Sigmoid colon (tissue), 7 donors: Measurements from ENCODE around the gene SLC6A9. TPM values are rescaled to one million over a fixed set of nuclear protein-coding genes. Genes with fewer than 3 reads are reported as not detected.

Experiments used
- DNase-seq: peaks from one replicate; pipeline ENCODE4 v3.0.0-alpha.2; 2019
- H3K27ac ChIP-seq, 4 donors: fragments of 200-600 bp; sonication (generic); one replicate each; pipeline ENCODE4 v1.5.1; 2016 to 2019; ENCODE audit warnings: mild to moderate bottlenecking in 1 of 4
- H3K27me3 ChIP-seq, 3 donors: fragments of 200-600 bp; sonication (generic); one replicate each; pipeline ENCODE4 v1.5.1; 2019; ENCODE audit warnings: mild to moderate bottlenecking in 1 of 3
- H3K36me3 ChIP-seq, 4 donors: fragments of 200-600 bp; sonication (generic); one replicate each; pipeline ENCODE4 v1.5.1; 2016 to 2019
- H3K4me1 ChIP-seq, 4 donors: fragments of 200-600 bp; sonication (generic); one replicate each; pipeline ENCODE4 v1.5.1; 2017 to 2019
- H3K4me3 ChIP-seq, 4 donors: fragments of 200-600 bp; sonication (generic); one replicate each; pipeline ENCODE4 v1.5.1; 2017 to 2019; ENCODE audit warnings: mild to moderate bottlenecking in 2 of 4, moderate library complexity in 1 of 4
- H3K9me3 ChIP-seq, 4 donors: fragments of 200-600 bp in 3 of 4; sonication (generic) in 3 of 4; one replicate each; pipeline versions ENCODE4 v1.5.1 to v1.6.1; 2013 to 2019
- CTCF ChIP-seq, 4 experiments: fragments of 450-650 bp in 3 of 4; fragments of 200-600 bp in 1 of 4; IDR thresholded peaks; one replicate each; pipeline ENCODE4 v1.5.1; 2016 to 2019; ENCODE audit warnings: antibody characterized with exemption in 4 of 4, mild to moderate bottlenecking in 3 of 4, moderate library complexity in 2 of 4
- EP300 ChIP-seq, 4 donors: sonication (generic); formaldehyde crosslinking; IDR thresholded peaks; one replicate each; pipeline ENCODE4 v1.6.1; 2017; ENCODE audit warnings: antibody characterized with exemption in 4 of 4
- POLR2A ChIP-seq, 2 donors: fragments of 450-650 bp; IDR thresholded peaks; one replicate each; pipeline ENCODE4 v1.6.1; 2016; ENCODE audit warnings: antibody characterized with exemption in 2 of 2, mild to moderate bottlenecking in 2 of 2, moderate library complexity in 2 of 2
- POLR2AphosphoS5 ChIP-seq, 4 donors: sonication (generic); formaldehyde crosslinking; IDR thresholded peaks; one replicate each; pipeline ENCODE4 v1.6.1; 2017; ENCODE audit warnings: antibody characterized with exemption in 4 of 4
- WGBS, 2 donors: extraction: QIAGEN DNeasy Blood & Tissue Kit; methylation state at CpG; one replicate each; pipeline ENCODE4 v1.1.7; 2013; 5-methylcytosine and 5-hydroxymethylcytosine counted together
- intact Hi-C: fragments of 100-400 bp; cut with DNase I; formaldehyde crosslinking; loops from one replicate; pipeline ENCODE4 v1.15.1; 2023
- polyA plus RNA-seq, 3 donors: library from polyadenylated mRNA; stranded (reverse); fragments of 200-250 nt; gene quantifications; one replicate each; pipeline ENCODE4 v1.2.3, GENCODE V29; 2013
- total RNA-seq, 4 donors: library from RNA; depleted of rRNA; stranded (reverse); fragments of >200 nt; gene quantifications; one replicate each; pipeline ENCODE4 v1.1.0, GENCODE V29; 2016
- donor health status: healthy with polysubstance abuse.
- donor health status: Bipolar disorder and iron deficiency.
- donor health status: healthy.

SLC6A9 gene
- total and polyA plus RNA-seq, 7 donors, result 2.4 to 24.5 (median 5.9) TPM

- Histone ChIP-seq H3K4me1 (no peaks in the 10 kb centered on the region), H3K36me3 (peaks cover 0 to 17% (median 0%) of the 10 kb centered on the region in 4 donors), H3K9me3 (no peaks in the 10 kb centered on the region), H3K4me3 (no peak overlapping the region), H3K27me3 (no peaks in the 10 kb centered on the region), H3K27ac (no peak overlapping the region)
- intact Hi-C loops, result no loop called here
- no peak for DNase-seq
- WGBS, 2 donors, result 55 to 72% methylated on average over 2 of the region's 2 CpGs
- TF ChIP-seq EP300 (IDR thresholded peaks at IDR 0.05) (no peak), CTCF (IDR thresholded peaks at IDR 0.05) (no peak), POLR2A (IDR thresholded peaks at IDR 0.05) (no peak), POLR2AphosphoS5 (IDR thresholded peaks at IDR 0.05) (no peak)
Measured at GRCh38 chr1:44012404-44012803, 18.9 kb downstream of the SLC6A9 start.

- Histone ChIP-seq H3K27me3 (no peaks in the 10 kb centered on the region), H3K4me3 (no peak overlapping the region), H3K27ac (no peak overlapping the region), H3K36me3 (peaks cover 0 to 19% (median 0%) of the 10 kb centered on the region in 4 donors), H3K4me1 (peaks cover 0 to 3% (median under 1%) of the 10 kb centered on the region in 4 donors), H3K9me3 (no peaks in the 10 kb centered on the region)
- DNase-seq, result no peak
- intact Hi-C loops, result no loop called here
- TF ChIP-seq POLR2A (IDR thresholded peaks at IDR 0.05) (no peak), CTCF (IDR thresholded peaks at IDR 0.05) (no peak), EP300 (IDR thresholded peaks at IDR 0.05) (no peak), POLR2AphosphoS5 (IDR thresholded peaks at IDR 0.05) (no peak)
- WGBS, 2 donors, result 86 to 91% methylated on average over 11 of the region's 11 CpGs
Measured at GRCh38 chr1:44010935-44011471, 20.3 kb downstream of the SLC6A9 start.

- intact Hi-C loops, result loop anchor here (10.0 kb wide), 1 partner anchor 587 kb away; no protein-coding TSS in a partner anchor
- DNase-seq, result no peak
- TF ChIP-seq EP300 (IDR thresholded peaks at IDR 0.05), result no peak
- TF ChIP-seq POLR2AphosphoS5 (IDR thresholded peaks at IDR 0.05), result no peak
- no peak for TF ChIP-seq CTCF (IDR thresholded peaks at IDR 0.05)
- Histone ChIP-seq H3K27ac (no peak overlapping the region), H3K4me1 (peaks cover 0 to 6% (median 3%) of the 10 kb centered on the region in 4 donors), H3K27me3 (no peaks in the 10 kb centered on the region), H3K4me3 (no peak overlapping the region), H3K36me3 (peaks cover 0 to 19% (median 0%) of the 10 kb centered on the region in 4 donors), H3K9me3 (no peaks in the 10 kb centered on the region)
- 96 to 97% methylated on average over 12 of the region's 12 CpGs for WGBS, 2 donors
Measured at GRCh38 chr1:44008259-44008658, 23.0 kb downstream of the SLC6A9 start.

- TF ChIP-seq POLR2AphosphoS5 (IDR thresholded peaks at IDR 0.05) (no peak), POLR2A (IDR thresholded peaks at IDR 0.05) (no peak), CTCF (IDR thresholded peaks at IDR 0.05) (no peak), EP300 (IDR thresholded peaks at IDR 0.05) (no peak)
- Histone ChIP-seq H3K4me1 (peaks cover 0 to 6% (median 3%) of the 10 kb centered on the region in 4 donors), H3K4me3 (no peak overlapping the region), H3K27me3 (no peaks in the 10 kb centered on the region), H3K9me3 (no peaks in the 10 kb centered on the region), H3K27ac (no peak overlapping the region), H3K36me3 (peaks cover 8 to 43% (median 9%) of the 10 kb centered on the region in 4 donors)
- no peak for DNase-seq
- 89 to 90% methylated on average over 14 of the region's 14 CpGs for WGBS, 2 donors
- intact Hi-C loops, result loop anchor here (10.0 kb wide), 1 partner anchor 592 kb away; no protein-coding TSS in a partner anchor
Measured at GRCh38 chr1:44002606-44003157, 28.6 kb downstream of the SLC6A9 start.
